ENCODE data around the gene TOX2.

The TOX2 gene

GRCh38 chr20:43975096-43975768, 60.6 kb downstream of the TOX2 start:
- no peak for DNase-seq (ENCODE audit: low read depth, low spot score)

DNA sequence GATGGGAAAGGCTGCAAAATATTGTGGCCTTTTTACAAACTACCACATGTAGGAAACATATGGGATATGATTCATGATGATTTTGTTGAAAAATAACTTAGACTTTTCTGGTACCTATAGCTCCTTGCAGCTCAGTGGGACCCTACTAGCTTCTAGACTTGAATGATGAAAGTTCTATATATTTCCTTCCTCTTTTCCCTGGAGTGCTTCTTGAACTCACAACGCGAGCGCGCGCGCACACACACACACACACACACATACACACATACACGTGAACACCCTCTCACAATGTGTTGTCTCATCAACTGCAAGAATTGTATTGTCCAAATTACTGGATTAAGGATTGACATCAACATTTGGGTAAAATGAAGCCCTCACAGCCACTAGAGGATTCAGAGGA, 61.9 kb downstream of the TOX2 start:
- DNase-seq (ENCODE audit: low read depth, low spot score) = no peak

GRCh38 chr20:43977252-43977651, 62.6 kb downstream of the TOX2 start:
- no peak for DNase-seq (ENCODE audit: low read depth, low spot score)

DNA sequence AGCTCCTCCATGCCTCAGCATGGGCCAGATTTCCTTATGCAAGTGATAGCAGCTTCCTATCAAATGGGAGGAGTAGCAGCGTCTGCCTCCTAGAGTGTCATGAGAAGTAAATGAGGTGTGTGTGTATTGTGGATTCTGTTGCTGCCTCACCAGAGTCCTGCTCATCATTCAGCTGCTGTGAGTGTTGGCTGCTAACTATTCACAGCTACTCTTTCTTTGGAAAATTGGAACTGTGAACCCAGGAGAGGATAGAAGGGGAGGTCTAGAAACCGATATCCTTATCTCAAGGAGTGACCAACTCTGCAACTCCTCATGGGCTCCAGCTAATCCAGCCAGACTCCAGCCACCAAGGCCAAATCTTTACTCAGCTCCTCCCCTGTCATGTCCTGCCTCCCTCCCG, 63.3 kb downstream of the TOX2 start:
- no peak for DNase-seq (ENCODE audit: low read depth, low spot score)

GRCh38 chr20:43979576-43980105, 65.0 kb downstream of the TOX2 start:
- no peak for DNase-seq (ENCODE audit: low read depth, low spot score)

- no peak for DNase-seq (ENCODE audit: low read depth, low spot score)
Measured at GRCh38 chr20:43981540-43981939, 66.9 kb downstream of the TOX2 start.

DNA sequence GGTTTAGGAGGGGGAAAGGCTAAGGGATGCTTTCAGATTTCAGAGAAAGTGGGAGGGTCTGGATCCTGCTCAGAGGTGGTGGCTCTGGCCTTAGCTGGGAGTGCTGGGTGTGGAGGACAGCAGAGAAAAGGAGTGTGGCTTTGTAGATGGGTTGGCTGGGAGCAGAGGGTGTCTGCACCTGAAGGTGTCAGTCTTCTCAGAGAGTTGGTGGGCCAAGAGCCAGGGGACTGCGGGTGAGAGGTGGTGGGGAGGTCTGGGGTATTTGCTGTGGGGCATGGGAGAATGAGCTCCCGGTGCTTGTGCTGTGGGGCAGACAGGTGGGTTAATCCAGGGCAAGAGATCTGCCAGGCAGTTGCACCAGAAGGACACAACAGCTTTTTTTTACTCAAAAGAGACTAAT, 67.4 kb downstream of the TOX2 start:
- no peak for DNase-seq (ENCODE audit: low read depth, low spot score)

- no peak for DNase-seq (ENCODE audit: low read depth, low spot score)
Measured at GRCh38 chr20:43982886-43983285, 68.2 kb downstream of the TOX2 start.

DNA sequence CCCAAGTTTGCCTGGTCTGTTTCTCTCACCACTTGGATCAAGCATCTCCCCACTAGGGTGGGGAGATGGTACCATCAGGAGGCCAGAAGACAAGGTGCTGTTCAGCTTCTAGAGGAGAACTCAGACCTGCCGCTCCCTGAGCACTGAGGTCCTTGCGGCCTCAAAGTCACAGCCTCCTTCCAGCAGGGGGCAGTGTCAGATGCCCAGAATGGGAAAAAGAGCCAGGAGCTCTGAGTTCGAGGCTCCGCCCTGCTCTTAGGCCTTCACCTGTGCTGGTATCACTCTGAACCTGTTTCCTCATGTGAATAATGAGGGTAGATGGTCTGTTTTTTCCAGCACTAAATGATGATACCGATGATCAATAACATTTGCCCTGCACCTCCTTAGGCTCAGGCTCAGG, 68.7 kb downstream of the TOX2 start:
- DNase-seq (ENCODE audit: low read depth, low spot score) = no peak

GRCh38 chr20:43983904-43984361, 69.3 kb downstream of the TOX2 start:
- DNase-seq (ENCODE audit: low read depth, low spot score) = no peak

- no peak for DNase-seq (ENCODE audit: low read depth, low spot score)
Measured at GRCh38 chr20:43984587-43984986, 69.9 kb downstream of the TOX2 start.

DNA sequence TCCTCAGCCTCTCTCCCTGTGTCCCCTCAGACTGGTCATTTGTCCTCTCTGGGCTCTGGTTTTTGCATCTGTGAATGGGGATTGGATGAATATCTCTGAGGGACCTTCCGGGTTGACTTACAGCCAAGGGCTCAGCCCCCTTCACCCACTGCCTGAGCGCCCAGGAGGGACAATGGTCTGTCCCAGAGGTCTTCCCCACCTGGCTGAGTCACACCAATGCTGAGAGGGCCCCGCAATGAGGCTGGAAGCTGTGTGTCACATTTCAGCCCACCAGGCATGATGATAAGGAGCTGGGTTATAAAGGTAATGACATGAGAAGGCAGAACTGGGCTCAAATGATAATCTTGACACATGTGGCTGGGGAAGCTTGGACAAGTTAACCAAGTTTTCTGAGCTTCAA, 70.5 kb downstream of the TOX2 start:
- no peak for DNase-seq (ENCODE audit: low read depth, low spot score)

DNA sequence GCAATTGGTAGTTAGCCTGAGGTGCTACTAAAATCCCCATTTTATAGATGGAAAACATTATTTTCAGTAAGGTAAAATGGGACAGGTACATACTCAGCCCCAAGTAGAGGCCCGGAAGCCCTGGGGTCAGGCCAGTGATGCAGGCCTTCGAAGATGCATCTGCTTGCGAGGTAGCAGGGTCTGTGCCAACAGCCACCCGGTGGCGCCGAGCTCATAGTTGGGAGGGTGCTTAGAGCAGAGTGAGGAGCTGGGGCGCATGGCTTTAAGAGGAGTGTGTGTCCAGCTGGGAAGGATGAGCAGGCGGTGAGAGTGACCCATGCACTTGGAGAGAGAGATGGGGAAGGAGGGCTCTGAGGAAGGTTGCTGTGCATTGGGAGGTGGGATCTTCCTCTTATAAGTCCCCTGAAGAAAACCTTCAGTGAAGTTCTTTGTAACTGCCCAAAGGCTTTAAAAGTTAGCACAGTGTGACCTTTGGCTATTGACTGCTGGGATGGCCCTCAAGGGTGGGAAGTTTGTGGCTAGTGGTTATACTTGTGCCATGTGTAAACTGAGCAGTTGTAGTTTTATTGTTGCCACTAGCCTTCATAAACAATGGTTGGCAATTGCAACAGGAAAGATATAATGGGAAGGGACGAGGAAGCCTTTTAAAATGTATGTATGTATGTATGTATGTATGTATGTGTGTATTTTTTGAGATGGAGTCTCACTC, 71.1 kb downstream of the TOX2 start:
- DNase-seq (ENCODE audit: low read depth, low spot score) = no peak

DNA sequence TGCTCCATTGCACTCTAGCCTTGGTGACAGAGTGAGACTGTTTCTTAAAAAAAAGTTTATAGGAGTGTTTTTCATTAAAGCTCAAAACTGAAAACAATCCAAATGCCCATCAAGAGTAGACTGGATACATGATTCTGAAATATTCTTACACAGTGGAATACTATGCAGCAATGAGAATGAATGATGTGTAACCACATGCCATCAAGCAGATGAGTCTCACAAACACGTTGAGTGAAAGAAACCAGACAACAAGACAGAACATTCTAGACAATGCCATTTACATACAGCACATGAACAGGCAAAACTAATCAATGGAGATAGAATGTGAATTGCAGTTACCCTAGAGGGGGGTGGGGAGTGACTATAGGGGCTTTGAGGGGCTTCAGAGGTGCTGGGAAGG, 72.4 kb downstream of the TOX2 start:
- no peak for DNase-seq (ENCODE audit: low read depth, low spot score)

DNA sequence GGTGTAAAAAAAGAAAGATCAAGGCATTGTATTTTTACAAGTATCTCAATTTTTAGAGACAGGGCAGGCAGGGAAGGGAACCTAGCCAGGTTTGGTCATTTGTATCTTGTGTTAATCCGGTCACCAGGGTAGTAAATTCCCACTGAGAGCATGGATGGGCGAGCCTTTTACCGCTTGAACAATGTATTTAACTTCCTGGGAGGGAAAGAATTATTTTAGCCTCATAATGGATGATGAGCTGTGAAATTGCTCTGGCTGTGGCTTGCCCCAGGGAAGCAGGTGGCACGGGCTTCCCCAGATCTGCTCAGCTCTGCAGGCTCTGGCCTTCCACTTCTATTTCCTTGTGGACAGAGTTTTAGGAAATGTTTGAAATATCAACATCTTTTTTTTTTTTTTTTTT, 72.9 kb downstream of the TOX2 start:
- no peak for DNase-seq (ENCODE audit: low read depth, low spot score)

- DNase-seq (ENCODE audit: low read depth, low spot score) = no peak
Measured at GRCh38 chr20:43988451-43988850, 73.8 kb downstream of the TOX2 start.

DNA sequence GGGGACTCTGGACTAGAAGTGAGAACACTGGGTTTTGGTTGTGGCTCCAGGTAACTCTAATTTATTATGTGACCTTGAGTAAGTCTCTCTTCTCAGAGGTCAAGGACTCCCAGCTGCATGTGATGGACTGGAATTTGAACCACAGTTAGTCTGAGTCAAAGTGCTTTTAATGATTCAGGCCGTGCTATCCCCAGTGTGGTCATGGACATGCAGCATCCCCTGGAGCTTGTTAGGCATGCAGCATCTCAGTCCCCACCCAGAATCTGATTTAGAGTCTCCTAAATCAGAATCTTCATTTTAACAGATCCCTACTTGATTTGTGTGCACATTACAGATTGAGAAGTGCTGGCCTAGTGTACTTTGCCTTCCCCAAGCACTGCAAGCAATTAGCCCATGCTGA, 74.2 kb downstream of the TOX2 start:
- no peak for DNase-seq (ENCODE audit: low read depth, low spot score)

DNA sequence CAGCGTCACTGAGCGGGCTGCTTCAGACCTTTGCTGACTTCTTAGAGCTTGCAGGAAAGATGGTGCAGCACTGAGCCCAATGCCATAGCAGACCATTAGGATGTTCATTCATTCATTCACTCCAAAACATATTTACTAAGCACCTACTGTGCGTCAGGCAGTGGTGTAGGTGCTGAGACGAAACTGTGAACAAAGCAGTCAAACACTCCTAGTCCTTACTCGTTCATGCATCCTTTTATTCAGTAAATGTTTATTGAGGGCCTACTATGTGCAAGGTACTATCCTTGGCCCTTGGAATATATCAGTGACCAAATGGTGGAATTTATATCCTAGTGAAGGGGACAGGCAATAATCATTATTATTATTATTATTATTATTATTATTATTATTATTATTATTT, 76.6 kb downstream of the TOX2 start:
- DNase-seq (ENCODE audit: low read depth, low spot score) = no peak

DNA sequence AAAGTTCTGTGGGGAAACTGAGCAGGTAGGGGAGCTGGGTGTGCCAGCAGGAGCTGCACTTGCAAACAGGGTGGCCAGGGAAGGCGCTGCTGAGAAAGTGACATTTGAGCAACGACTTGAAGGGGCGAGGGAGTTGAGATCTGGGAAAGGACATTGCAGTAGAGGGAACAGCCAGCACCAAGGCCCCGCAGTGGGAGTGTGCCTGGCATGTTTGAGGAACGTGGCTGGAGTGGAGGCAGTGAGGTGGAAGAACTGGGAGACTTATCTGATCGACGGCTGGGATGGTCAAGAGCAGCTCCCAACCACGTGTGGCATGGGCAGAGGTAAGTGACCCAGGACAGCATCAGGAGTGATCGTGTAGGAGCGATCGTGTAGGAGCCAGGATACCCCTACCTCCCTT, 77.3 kb downstream of the TOX2 start:
- DNase-seq (ENCODE audit: low read depth, low spot score) = no peak

- DNase-seq (ENCODE audit: low read depth, low spot score) = no peak
Measured at GRCh38 chr20:43992885-43993284, 78.2 kb downstream of the TOX2 start.

GRCh38 chr20:43993560-43993959, 78.9 kb downstream of the TOX2 start:
- no peak for DNase-seq (ENCODE audit: low read depth, low spot score)

DNA sequence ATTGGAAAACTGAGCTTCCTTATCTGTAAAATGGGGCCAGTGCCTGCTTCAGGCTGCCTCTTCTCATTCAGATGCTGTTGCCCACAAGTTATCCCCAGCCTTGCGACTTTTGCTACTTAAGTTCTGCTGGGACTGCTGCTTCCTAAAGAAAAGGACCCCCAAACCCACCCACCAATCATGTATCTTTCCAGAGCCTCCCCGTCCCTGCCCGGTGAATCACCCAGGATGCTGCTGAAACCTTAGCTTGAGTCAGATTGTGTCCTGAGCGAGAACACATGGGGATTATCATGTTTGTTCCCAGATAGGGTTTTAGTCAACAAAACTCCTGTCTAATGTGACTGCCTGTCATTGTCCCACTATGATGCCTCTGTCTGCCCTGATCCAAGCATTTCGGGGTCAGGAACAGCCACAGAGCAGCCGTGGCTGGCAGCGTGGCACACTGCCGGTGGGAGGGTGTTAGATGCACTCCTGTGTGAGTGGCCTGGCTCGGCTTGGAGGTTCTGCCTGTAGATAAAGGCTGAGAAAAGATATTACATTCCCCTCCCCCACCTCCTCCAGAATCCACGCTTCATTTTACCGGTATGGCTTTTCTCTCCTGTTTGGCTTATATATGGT, 79.9 kb downstream of the TOX2 start:
- DNase-seq (ENCODE audit: low read depth, low spot score) = no peak

- DNase-seq (ENCODE audit: low read depth, low spot score) = no peak
Measured at GRCh38 chr20:43995645-43996044, 81.0 kb downstream of the TOX2 start.

All from activated CD4-positive, CD25-positive, alpha-beta regulatory T cell treated with anti-CD3 and anti-CD28 coated beads, Interleukin-2, amount 50 U/mL, for 16 hours (primary cell).